Measurements from ENCODE around the gene GOT1. TPM values are rescaled to one million over a fixed set of nuclear protein-coding genes. Genes with fewer than 3 reads are reported as not detected.

The GOT1 gene
- total RNA-seq (2021) (52.9 to 56.8 TPM (median 54.8 TPM) in 3 replicates), Bru-seq, nascent RNA (percentile 75 among the genes with signal in this experiment)
- long read RNA-seq, experiment 1, transcript GOT1-201 (9 exons, 2,923 nt) = major isoform, 269 of 294 reads
- long read RNA-seq, experiment 1, partial matches to known transcripts = 11 of 294 reads
- long read RNA-seq, experiment 1, other reads (novel, unspliced or antisense) = 13 of 294 reads
- long read RNA-seq, experiment 2, transcript GOT1-201 (9 exons, 2,923 nt) = major isoform, 54 of 88 reads
- long read RNA-seq, experiment 2, partial matches to known transcripts = 10 of 88 reads
- long read RNA-seq, experiment 2, other reads (novel, unspliced or antisense) = 24 of 88 reads
- long read RNA-seq, experiment 3, transcript GOT1-201 (9 exons, 2,923 nt) = major isoform, 145 of 157 reads
- long read RNA-seq, experiment 3, partial matches to known transcripts = 0 of 157 reads
- long read RNA-seq, experiment 3, other reads (novel, unspliced or antisense) = 11 of 157 reads

- ATAC-seq (peak; percentile 93), DNase-seq (ENCODE audit: low spot score) (peak; percentile 95)
- POLR2A ChIA-PET = interaction anchor here (0.6 to 2.0 kb wide), 14 partner anchors 19 to 336 kb away, joined by 3 to 9 read pairs (median 4); partner anchors contain the start of genes CNNM1, ENTPD7, NKX2-3 and SLC25A28
- peak within 1 kb of the TSS; percentile 99 for H3K27ac Mint-ChIP-seq
- TF ChIP-seq NR3C1 (CRISPR knock-in tag; conservative IDR thresholded peaks at IDR 0.05; ENCODE audit: low read depth) (no peak), SMAD3 (CRISPR knock-in tag; IDR thresholded peaks at IDR 0.05; ENCODE audit: borderline replicate concordance) (no peak), NFYB (CRISPR knock-in tag; conservative IDR thresholded peaks at IDR 0.05; ENCODE audit: low read depth) (peak; percentile 98), SP1 (CRISPR knock-in tag; conservative IDR thresholded peaks at IDR 0.05) (peak; percentile 26; the same call in 1 of the 2 replicates), ZNF219 (CRISPR knock-in tag; IDR thresholded peaks at IDR 0.05; ENCODE audit: borderline replicate concordance) (no peak), ESRRA (CRISPR knock-in tag; IDR thresholded peaks at IDR 0.05; ENCODE audit: borderline replicate concordance) (peak; percentile 83; the same call in 1 of the 2 replicates), CREM (CRISPR knock-in tag; IDR thresholded peaks at IDR 0.05) (peak; percentile 83; the same call in 1 of the 2 replicates), MYBL2 (CRISPR knock-in tag; IDR thresholded peaks at IDR 0.05) (peak; percentile 43; the same call in 1 of the 2 replicates), MAX (CRISPR knock-in tag; IDR thresholded peaks at IDR 0.05) (peak; percentile 70; the same call in 1 of the 2 replicates), E2F5 (CRISPR knock-in tag; IDR thresholded peaks at IDR 0.05) (peak; percentile 78; the same call in 1 of the 2 replicates), GABPB1 (CRISPR knock-in tag; IDR thresholded peaks at IDR 0.05) (peak; percentile 98), TEAD1 (CRISPR knock-in tag; IDR thresholded peaks at IDR 0.05) (peak; percentile 72), ATF2 (CRISPR knock-in tag; IDR thresholded peaks at IDR 0.05; ENCODE audit: borderline replicate concordance, low read depth) (no peak), TCF7 (CRISPR knock-in tag; IDR thresholded peaks at IDR 0.05; ENCODE audit: low read depth) (0 out of 2 replicates have a peak, but pooled peaks have one; percentile 38), FOXK1 (CRISPR knock-in tag; IDR thresholded peaks at IDR 0.05) (0 out of 2 replicates have a peak, but pooled peaks have one; percentile 22), ETV6 (CRISPR knock-in tag; IDR thresholded peaks at IDR 0.05) (0 out of 2 replicates have a peak, but pooled peaks have one; percentile 12), ZNF416 (CRISPR knock-in tag; IDR thresholded peaks at IDR 0.05) (peak; percentile 13; the same call in 1 of the 2 replicates)
- TF ChIP-seq, protein P1, sequence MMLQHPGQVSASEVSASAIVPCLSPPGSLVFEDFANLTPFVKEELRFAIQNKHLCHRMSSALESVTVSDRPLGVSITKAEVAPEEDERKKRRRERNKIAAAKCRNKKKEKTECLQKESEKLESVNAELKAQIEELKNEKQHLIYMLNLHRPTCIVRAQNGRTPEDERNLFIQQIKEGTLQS (CRISPR knock-in tag; conservative IDR thresholded peaks at IDR 0.05) = peak; percentile 67; the same call in 1 of the 2 replicates
- TF ChIP-seq, protein P2, sequence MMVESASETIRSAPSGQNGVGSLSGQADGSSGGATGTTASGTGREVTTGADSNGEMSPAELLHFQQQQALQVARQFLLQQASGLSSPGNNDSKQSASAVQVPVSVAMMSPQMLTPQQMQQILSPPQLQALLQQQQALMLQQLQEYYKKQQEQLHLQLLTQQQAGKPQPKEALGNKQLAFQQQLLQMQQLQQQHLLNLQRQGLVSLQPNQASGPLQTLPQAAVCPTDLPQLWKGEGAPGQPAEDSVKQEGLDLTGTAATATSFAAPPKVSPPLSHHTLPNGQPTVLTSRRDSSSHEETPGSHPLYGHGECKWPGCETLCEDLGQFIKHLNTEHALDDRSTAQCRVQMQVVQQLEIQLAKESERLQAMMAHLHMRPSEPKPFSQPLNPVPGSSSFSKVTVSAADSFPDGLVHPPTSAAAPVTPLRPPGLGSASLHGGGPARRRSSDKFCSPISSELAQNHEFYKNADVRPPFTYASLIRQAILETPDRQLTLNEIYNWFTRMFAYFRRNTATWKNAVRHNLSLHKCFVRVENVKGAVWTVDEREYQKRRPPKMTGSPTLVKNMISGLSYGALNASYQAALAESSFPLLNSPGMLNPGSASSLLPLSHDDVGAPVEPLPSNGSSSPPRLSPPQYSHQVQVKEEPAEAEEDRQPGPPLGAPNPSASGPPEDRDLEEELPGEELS (CRISPR knock-in tag; IDR thresholded peaks at IDR 0.05) = peak; percentile 14; the same call in 1 of the 2 replicates
- TF ChIP-seq, protein P3, sequence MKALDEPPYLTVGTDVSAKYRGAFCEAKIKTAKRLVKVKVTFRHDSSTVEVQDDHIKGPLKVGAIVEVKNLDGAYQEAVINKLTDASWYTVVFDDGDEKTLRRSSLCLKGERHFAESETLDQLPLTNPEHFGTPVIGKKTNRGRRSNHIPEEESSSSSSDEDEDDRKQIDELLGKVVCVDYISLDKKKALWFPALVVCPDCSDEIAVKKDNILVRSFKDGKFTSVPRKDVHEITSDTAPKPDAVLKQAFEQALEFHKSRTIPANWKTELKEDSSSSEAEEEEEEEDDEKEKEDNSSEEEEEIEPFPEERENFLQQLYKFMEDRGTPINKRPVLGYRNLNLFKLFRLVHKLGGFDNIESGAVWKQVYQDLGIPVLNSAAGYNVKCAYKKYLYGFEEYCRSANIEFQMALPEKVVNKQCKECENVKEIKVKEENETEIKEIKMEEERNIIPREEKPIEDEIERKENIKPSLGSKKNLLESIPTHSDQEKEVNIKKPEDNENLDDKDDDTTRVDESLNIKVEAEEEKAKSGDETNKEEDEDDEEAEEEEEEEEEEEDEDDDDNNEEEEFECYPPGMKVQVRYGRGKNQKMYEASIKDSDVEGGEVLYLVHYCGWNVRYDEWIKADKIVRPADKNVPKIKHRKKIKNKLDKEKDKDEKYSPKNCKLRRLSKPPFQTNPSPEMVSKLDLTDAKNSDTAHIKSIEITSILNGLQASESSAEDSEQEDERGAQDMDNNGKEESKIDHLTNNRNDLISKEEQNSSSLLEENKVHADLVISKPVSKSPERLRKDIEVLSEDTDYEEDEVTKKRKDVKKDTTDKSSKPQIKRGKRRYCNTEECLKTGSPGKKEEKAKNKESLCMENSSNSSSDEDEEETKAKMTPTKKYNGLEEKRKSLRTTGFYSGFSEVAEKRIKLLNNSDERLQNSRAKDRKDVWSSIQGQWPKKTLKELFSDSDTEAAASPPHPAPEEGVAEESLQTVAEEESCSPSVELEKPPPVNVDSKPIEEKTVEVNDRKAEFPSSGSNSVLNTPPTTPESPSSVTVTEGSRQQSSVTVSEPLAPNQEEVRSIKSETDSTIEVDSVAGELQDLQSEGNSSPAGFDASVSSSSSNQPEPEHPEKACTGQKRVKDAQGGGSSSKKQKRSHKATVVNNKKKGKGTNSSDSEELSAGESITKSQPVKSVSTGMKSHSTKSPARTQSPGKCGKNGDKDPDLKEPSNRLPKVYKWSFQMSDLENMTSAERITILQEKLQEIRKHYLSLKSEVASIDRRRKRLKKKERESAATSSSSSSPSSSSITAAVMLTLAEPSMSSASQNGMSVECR (CRISPR knock-in tag; IDR thresholded peaks at IDR 0.05; ENCODE audit: borderline replicate concordance) = peak; percentile 88
- CTCF ChIA-PET = interaction anchor here (1.0 to 1.7 kb wide), 10 partner anchors 12 to 229 kb away, joined by 3 to 13 read pairs (median 4); partner anchors contain the start of genes ENTPD7 and SLC25A28
- peaks cover 14% of the 10 kb centered on the region for H3K4me1 Mint-ChIP-seq
- H3K4me3 Mint-ChIP-seq = peak within 1 kb of the TSS; percentile 99
- H3K9me3 Mint-ChIP-seq = no peaks in the 10 kb centered on the region
- H3K27me3 Mint-ChIP-seq (ENCODE audit: low read depth) = no peaks in the 10 kb centered on the region
- H3K36me3 Mint-ChIP-seq = no peaks in the 10 kb centered on the region
Measured at GRCh38 chr10:99430451-99431189, at the start of gene GOT1. Gene GOT1, minus strand, starts transcription at chr10:99430624. Its CDS starts 59 bp downstream, at chr10:99430565.
